Measurements from ENCODE around the gene TCL1B. TPM values are rescaled to one million over a fixed set of nuclear protein-coding genes. Genes with fewer than 3 reads are reported as not detected.
"Not testable (repeated sequence)": the region's sequence is repeated elsewhere in the genome, so short reads cannot be mapped to it uniquely, and the experiment has no call there.

The TCL1B gene
- total RNA-seq, 1 donor from 2014 or later = not detected

DNA sequence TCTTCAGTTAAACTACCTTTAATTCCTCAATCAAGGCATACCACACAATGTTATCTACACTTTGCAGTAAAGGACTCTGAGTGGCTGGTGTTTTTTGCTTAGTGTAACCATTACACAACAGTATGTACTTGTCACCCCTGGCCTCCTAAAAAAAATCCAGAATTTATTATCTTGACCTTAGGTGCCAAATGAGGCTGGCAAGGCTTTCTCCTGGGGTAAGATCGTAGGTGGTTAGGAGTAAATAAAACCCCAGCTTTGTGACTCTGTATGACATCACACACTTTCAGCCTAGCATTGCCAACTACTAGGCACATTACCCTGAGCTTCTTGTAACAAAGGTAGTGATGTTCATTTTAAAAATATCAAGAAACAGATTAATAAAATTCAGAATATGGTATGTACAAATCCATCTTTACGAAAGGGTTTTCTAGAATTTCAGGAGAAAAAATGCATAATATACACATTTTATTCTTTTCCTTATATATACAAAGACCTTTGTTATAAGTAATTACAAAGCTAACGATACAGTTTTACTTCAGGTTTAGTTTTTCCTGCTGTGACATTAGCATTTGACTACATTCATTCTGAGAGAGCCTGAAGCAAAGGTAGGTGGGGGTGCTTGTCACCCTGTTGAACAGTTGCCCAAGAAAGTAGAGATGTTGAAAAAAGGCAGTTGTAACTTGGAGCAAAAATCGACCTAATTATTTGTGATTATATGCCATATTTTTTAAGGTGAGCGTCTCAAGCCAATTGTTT lies 14.2 kb downstream of the TCL1B start:
- no peak for ATAC-seq
- no peak for DNase-seq (ENCODE audit: low spot score)

DNA sequence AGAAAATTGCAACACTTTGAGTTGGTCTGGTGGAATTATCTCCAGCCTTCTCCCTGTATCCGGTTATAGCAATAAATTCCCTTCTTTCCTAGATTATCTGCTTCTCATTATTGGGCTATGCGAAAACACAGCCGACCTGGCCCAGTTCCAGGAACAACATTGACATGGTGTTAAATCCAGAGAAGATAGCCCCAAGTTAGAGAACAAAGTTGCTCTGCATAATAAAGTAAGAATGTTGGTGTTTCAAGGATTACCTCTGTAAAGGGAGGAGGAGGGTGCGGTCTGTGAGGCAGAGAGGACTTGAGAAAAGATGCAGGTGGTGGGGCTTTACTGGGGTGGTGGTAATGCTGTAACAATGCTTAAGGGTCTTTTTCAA lies 15.6 kb downstream of the TCL1B start:
- no peak for ATAC-seq
- DNase-seq (ENCODE audit: low spot score) = no peak

DNA sequence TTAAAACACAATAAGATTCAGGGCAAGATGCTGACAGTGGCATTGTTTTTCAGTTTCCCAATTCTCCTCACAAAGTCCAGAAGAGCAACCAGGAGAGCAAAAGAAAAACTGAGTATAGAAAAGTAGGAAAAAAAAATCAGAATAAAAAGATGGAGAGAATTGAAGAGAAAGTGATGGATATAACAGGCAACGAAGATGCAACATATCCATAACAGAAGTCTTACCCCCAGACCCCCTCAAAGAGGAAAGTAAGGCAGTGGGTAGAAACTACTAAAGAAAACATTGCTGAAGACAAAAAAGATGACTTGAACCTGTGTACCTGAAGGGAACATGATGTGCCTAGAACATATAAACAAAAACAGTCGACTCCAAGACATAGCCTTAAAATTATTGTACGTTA lies 17.1 kb downstream of the TCL1B start:
- DNase-seq (ENCODE audit: low spot score) = no peak
- no peak for ATAC-seq

DNA sequence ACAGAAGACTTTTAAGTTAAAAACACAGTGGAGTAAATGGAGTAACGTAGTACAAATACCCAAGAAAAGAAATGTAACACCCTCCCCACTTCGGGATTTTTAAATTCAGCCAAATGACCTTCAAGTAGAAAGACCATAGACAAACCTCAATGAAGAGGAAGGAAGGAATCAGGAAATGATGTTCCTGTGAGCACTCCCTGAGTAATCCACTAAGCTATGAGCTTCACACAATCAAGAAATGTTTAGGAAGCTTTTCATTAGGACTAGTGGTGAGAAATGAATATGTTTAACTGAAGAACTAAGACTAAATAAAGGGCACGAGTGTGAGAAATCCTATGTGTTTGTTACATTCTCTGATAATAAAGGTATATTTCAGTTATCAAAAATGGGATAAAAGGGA lies 17.6 kb downstream of the TCL1B start:
- no peak for ATAC-seq
- no peak for DNase-seq (ENCODE audit: low spot score)

DNA sequence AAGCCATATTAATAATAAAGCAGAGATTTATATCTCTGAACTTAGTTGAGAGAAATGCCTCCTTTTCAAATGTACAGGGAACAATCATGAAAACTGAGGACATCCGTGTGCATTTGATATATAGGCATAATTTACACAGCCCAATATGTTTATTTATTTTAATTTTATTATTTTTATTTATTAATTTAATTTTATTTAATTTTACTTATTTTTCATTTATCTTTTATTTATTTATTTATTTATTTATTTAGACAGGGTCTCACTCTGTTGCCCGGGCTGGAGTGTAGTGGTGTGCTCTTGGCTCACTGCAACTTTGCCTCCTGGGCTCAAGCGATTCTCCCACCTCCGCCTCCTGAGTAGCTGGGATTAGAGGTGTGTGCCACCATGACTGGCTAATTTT lies 19.3 kb downstream of the TCL1B start:
- no peak for ATAC-seq
- DNase-seq (ENCODE audit: low spot score) = no peak

DNA sequence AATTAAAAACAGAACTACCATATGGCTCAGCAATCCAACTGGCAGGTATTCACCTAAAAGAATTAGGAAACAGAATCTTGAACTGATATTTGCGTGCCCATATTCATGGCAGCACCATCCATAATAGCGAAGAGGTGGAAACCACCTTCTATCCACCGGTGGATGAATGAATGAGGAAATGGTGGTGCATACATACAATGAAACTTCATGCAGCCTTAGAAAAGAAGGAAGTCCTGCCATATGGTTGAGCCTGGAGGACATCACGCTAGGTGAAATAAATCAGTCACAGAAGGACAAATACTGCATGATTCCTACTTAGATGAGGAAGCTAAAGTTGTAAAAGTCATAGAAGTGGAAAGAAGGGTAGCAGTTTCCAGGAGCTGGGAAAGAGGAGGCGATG lies 21.1 kb downstream of the TCL1B start:
- ATAC-seq (no peak), DNase-seq (ENCODE audit: low spot score) (no peak)

DNA sequence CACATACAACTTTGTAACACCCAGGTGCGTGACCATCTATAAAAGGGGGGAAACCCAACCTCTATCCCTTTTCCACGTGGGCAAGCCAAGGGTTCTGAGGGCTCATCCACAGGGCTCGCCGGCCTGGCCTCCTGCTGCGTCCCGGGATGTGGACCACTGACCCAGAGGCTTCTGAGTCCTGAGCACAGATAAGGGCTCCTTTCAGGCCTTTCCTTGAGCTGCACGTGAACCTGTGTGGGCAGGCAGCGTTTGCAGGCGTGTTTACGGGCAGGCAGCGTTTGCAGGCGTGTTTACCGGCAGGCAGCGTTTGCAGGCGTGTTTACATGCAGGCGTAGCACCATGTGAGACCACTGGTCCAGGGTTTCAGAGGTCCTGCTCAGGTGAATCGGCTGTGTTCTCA lies 23.9 kb downstream of the TCL1B start:
- DNase-seq (ENCODE audit: low spot score) (no peak), ATAC-seq (no peak)

DNA sequence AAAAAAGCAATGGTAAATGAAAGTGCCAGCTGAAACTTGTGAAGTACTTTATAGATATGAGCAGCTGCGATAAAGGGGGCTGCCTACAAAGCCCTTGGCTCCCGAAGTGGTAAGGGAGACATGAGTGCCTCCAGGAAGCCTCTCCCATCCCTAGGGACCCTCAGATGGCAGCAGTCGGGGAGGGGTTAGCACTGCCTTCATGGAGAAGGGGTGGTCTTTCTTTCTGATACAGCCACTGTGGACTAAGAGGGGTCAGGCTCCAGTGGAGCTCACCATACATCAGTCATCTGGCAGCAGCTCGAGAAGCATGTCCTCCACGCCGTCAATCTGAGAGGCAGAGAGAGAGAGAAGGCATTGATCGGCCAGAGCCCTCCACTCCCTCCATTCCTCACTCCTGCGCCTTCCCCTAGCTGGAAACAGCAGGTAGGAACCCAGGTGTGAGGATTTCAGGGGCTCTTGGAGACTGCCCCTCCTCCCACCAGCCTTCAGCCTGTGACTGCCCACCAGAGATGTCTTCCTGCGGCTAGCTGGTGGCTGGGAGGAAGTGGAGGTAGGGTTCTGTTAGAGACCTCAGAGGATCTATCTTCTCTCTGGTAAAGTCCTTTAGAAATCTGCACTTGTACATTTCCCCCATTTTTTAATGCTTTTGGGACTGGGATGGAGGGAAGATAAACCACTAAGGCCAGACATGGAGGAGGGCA lies 25.4 kb downstream of the TCL1B start:
- no peak for ATAC-seq

DNA sequence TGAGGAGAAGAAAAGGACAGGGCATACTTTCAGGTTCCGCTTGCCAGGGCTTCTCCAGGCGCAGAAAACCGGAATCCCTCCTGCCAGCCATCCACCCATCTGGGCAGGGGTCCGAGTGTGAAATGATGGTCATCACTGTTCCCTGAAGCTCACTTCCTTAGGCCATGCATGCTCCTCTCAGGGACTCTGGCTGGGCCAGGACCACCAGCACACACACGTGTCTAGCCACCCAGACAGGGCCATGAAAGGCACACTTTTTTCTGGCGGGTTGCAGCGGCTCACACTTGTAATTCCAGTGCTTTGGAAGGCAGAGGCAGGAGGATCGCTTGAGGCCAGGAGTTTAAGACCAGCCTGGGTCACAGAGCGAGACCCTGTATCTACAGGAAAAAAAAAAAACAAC lies 26.2 kb downstream of the TCL1B start:
- DNase-seq (ENCODE audit: low spot score) (no peak), ATAC-seq (no peak)

More for the DNA sequence above, 25.4 kb downstream of the TCL1B start:
- DNase-seq (ENCODE audit: low spot score) = no peak

DNA sequence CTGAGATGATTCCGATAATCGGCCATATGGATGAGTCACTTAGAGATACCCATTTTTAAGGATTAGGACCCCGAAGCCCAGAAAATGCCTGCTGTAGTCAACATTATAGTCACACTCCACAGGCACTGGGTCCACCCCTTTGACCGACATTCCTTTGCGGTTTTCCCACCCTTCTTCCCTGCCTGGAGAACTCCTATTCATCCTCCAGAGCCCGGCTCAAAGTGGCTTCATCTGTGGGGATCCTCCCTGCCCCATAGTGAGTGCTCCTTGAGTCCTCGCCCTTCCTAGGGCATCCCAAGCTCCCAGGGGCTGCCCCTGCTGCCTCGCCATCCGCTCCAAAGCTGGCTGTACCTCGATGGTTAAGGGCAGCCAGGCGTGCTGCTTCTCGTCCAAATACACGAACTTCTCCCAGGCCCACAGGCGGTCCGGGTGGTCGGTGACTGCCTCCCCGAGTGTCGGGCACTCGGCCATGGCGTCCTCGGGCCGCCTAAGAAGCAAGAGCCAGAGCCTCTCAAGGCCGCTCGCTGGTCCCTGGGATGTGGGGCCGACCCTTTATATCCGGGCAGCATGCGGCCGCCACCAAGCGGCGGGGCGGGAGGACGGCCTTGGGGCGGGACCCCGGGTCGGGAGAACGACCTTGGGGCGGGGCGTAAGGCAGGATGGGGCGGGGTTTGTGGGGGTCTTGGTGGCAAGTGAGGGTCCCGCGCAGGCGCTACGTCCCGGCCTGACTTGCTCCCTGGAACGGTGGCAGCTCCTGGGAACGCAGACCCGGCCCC lies 27.6 kb downstream of the TCL1B start, which contains the start of gene TCL1A:
TSS of gene TCL1A (minus strand) at position 530 of the 776 bp plus-strand sequence. CDS start at position 471, 59 bp downstream.
- no peak for DNase-seq (ENCODE audit: low spot score)
- ATAC-seq = no peak

DNA sequence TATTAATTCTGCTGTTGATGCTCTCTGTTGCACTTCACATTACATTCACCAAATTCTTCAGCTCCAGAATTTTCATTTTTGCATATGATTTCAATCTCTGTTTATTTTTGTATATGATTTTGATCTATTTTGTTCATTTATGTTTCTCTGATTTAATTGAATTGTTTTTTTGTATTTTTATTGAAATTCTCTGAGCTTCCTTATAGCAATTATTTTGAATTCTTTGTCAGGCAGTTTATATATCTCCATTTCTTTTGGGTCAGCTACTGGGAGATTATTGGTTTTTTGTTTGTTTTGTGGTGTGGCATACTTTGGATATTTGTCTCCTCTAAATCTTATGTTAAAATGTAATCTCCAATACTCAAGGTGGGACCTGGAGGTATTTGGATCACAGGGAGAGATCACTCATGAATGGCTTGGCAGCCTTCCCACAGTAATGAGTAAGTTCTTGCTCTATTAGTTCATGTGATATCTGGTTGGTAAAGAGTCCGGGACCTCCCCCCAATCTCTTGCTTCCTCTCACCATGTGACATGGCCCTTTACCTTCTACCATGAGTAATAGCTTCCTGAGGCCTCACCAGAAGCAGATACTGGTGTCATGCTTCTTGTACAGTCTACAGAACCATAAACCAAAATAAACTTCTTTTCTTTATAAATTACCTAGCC lies 36.4 kb downstream of the TCL1B start:
- DNase-seq (ENCODE audit: low spot score) (no peak), ATAC-seq (no peak)

DNA sequence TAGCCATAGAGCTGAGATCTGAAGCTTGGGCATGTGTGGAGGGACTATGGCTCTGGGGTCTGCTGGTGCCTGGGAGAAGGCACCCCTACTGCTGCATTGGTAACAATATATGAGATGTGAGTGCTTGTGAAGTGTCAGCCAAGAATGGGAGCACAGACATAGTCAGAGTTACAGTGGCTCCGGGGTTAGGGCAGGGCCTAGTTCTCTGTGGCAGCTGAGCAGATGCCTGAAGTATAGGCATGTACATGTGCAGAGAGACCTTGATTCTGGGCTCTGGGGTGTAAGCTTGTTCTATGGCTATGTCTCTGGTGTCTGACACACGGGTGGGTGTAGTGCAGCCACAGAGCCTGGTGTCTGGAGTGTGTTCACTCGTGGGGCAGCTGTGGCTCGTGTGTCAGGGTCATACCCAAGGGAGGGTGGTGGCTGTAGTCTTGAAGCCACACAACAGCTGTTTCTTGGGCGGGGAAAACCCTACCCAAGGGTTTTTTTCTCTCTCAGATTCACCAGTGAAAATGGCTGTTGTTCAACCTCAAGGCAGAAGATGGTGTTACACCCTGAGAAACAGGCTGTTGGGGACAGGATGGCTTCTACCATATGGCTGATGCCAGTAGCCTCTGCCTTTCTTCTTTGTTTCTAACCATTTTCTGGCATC lies 39.6 kb downstream of the TCL1B start:
- DNase-seq (ENCODE audit: low spot score) (no peak), ATAC-seq (no peak)

DNA sequence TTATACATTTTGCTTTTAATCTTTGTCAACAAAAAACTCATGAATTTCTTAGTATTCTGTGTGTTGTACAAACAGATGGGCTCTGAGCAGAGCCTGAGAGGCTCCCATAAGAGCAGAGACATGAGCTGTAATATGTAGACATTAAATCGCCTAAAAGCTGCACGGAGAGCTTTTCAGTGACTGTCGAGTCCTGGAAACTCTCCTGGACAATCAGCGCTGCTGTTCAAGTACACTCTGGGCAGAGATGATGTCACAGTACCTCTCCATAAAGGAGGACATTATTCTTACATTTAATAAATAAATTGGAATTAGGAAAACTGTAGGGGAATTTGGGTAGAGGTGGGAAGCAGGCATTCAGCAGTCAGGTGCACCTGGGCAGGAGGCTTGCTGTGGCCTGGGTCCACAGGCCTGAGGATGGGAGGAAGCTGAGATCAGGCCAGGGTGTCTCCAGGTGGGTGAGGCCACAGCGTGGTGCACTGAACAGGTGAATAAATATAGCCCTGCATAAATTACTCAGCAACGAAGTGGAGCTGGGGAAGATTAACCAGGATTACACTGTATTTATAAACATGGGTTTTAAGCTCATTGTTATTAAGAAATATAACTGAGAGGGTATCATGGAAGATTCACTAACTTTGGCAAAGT lies 41.0 kb downstream of the TCL1B start:
- ATAC-seq (no peak), DNase-seq (ENCODE audit: low spot score) (no peak)

DNA sequence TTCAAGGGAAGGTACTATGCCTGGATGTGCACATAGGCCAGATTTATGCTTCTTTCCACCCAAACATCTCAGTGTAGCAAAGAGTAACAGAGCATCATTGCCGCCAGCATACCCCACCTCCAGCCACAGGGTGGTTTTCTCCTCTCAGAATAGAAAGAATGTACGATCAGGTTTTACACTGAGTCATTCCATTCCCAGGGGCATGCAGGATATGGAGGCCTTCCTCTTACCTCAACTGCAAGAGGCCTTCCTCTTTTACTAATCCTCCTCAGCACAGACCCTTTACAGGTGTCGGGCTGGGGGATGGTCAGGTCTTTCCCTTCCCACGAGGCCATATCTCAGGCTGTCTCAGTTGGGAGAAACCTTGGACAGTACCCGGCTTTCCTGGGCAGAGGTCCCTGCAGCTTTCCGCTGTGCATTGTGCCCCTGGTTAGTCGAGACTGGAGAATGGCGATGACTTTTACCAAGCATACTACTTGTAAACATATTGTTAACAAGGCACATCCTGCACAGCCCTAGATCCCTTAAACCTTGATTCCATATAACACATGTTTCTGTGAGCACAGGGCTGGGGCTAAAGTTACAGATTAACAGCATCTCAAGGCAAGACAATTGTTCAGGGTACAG lies 43.3 kb downstream of the TCL1B start:
- ATAC-seq; DNase-seq (ENCODE audit: low spot score): not testable (repeated sequence)

DNA sequence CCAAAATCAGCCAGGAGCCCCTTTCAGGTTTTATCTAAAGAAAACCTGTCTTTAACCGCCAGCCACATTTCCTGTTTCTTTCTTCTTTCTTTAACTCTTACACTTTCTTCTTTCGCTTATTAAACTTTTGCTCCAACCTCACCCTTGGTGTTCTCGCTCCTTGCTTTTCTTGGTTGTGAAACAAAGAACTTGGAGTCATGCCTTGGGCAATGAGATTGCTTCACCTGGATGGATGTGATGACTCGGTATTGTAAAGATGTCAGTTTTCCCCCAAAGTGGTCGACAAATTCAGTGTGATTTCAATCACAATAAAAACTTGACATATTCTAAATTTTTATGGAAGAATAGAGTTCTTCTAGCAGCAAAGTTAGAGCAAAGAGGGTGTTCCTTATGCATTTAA lies 43.9 kb downstream of the TCL1B start:
- ATAC-seq (no peak), DNase-seq (ENCODE audit: low spot score) (no peak)

DNA sequence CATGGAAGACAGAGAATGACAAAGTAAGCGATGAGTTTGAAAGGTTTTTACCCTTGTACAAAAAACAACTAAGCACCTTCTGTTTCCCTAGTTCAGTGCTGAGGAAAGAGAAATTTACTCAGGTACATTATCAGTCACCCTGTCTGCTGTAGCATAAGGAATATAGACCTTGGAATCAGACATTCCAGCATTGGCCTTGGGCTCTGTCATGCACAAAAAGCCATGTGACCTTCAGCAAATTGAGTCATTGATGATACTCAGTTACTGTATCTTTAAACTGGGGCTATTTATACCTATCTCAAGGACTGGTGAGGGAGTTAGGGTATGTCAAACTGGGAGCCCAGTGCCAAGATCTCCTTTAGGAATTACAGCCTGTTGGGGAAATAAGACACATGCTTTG lies 47.0 kb downstream of the TCL1B start:
- ATAC-seq (no peak), DNase-seq (ENCODE audit: low spot score) (no peak)

DNA sequence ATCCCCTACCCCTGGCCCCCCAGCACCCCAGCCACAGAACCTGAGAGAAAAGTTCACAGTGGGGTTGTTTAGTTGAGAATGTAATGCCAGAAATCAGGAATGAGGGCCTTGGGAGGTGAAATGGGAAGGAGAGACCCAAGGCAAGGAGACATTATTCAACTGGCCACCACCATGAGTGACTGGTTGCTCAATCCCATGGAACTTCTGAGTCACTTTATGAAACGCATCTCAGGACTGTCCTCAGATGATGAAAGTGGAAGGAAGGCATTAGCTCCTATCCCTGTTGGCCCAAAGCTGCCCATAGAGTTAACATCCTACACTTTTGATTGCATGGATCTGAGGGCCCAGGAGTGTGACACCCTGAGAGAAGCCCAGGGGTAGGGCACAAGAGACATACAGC lies 53.1 kb downstream of the TCL1B start:
- no peak for DNase-seq (ENCODE audit: low spot score)

DNA sequence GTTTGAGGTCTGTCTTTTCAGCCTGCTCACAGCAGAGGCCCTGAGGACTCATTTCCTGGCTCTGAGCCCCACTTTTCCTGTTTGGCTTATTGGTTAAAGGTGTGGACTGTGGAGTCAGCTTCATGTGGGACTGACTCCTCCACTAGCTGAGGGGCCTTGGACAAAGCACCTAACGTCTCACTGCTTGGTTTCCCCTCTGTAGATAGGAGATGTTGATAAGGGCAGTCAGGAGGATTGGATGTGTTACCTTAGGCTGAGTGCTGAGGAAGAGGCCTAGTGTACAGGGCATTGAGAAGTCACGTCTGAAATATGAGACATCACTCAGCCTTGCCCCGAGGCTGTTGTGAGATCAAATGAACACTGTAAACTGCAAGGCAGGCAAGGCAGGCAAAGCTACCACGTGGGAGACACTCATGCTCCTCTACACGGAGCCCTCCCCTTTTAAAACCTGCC lies 54.8 kb downstream of the TCL1B start:
- DNase-seq (ENCODE audit: low spot score) = no peak
- no peak for ATAC-seq

More for the DNA sequence above, 53.1 kb downstream of the TCL1B start:
- ATAC-seq = no peak

DNA sequence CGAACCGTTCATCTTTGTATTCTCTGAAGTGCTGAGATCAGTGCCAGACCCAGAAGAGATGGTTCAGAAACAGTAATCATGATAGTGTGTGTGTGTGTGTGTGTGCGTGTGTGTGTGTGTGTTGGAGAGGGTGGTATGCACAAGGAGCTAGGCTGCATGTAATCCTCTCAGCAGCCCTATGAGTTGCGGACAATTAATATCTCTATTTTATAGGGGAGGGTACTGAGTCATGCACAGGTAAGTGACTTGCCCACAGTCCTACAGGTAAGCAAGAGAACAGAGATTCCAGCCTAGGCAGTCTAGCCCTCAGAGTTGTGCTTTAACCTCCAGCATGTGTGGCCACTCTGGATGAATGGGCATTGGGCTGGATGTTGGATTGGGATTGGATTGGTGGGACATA lies 55.6 kb downstream of the TCL1B start:
- DNase-seq (ENCODE audit: low spot score) (no peak), ATAC-seq (no peak)
